ENCODE measurements around the gene CHD5. TPM values are rescaled to one million over a fixed set of nuclear protein-coding genes. Genes with fewer than 3 reads are reported as not detected.

CHD5 gene
- total RNA-seq, 1 experiment from 2014 or later, result 6.1 TPM

- RAD21 ChIA-PET (ENCODE audit: low non-redundant PET in 1 of 2, low total read pairs in 2 of 2, uncharacterized antibody in 2 of 2, unreplicated experiment in 2 of 2), result interaction anchor here in 1 of 2 experiments (0.5 kb wide), 1 partner anchor 28 kb away, joined by 3 read pairs; no protein-coding TSS in a partner anchor
- H3K36me3 ChIP-seq (ENCODE audit: control insufficient read depth in 1 of 2, insufficient read depth in 2 of 2, low read length in 2 of 2), result no peaks in the 10 kb centered on the region
- no peak overlapping the region for H3K27ac ChIP-seq (ENCODE audit: low read depth, low read length)
- intact Hi-C loops (cut with micrococcal nuclease), result no loop called here
- H2AFZ ChIP-seq (ENCODE audit: low read depth, low read length, poor library complexity, severe bottlenecking), result no peak overlapping the region
- POLR2A ChIA-PET, result no interaction called here
- H4K20me1 ChIP-seq (ENCODE audit: insufficient read depth), result no peaks in the 10 kb centered on the region
- H3K4me2 ChIP-seq (ENCODE audit: low read length), result no peak overlapping the region
- no peaks in the 10 kb centered on the region for H3K9me2 ChIP-seq (ENCODE audit: insufficient read depth)
- TF ChIP-seq ZBTB33 (IDR thresholded peaks at IDR 0.05; ENCODE audit: extremely low read depth, insufficient replicate concordance, low read length) (no peak), RAD21 (IDR thresholded peaks at IDR 0.05; ENCODE audit: low read depth) (no peak), ZFX (IDR thresholded peaks at IDR 0.05) (no peak), EZH2 (IDR thresholded peaks at IDR 0.05) (no peak)
- CTCF ChIA-PET, result no interaction called here
- H3K79me2 ChIP-seq (ENCODE audit: insufficient read depth, low read length), result no peaks in the 10 kb centered on the region
- peaks cover 6 to 11% of the 10 kb centered on the region in 2 experiments; a peak in 3 of 4 replicates for H3K4me1 ChIP-seq (ENCODE audit: control insufficient read depth in 1 of 2, insufficient read depth in 2 of 2, low read length in 2 of 2)
- H3K27me3 ChIP-seq (ENCODE audit: insufficient read depth, low read length), result no peaks in the 10 kb centered on the region
- no peak overlapping the region for H3K4me3 ChIP-seq (replicated peaks in 1 of 2; ENCODE audit: low read depth in 1 of 2, low read length in 2 of 2)
- no peak for ATAC-seq
- no TSS peak for BruUV-seq (replicated peaks)
- no peak overlapping the region for H3K9ac ChIP-seq (ENCODE audit: low read length)
- no peaks in the 10 kb centered on the region for H3K9me3 ChIP-seq (ENCODE audit: control insufficient read depth in 1 of 2, insufficient read depth in 1 of 2, low read depth in 1 of 2, low read length in 2 of 2)
- DNase-seq (ENCODE audit: low read depth, low spot score), result no peak
Measured at GRCh38 chr1:6176779-6177178, 3.3 kb downstream of the CHD5 start.

DNA sequence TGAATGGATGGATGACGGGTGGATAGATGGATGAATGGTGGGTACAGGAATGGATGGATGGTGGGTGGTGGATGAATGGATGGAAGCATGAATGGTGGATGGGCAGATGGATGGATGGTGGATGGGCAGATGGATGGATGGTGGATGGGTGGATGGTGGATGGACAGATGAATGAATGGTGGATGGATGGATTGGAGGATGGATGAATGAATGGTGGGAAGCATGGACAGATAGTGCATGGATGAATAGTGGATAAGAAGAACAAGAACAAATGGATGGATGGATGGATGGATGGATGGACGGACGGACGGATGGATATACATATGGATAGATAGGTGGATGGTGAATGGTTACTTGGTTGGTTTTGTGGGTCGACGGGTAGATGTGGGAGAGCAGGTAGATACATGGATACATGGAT is 4.7 kb downstream of the CHD5 start:
- Histone ChIP-seq H3K4me2 (ENCODE audit: low read length) (no peak overlapping the region), H4K20me1 (ENCODE audit: insufficient read depth) (no peaks in the 10 kb centered on the region), H3K36me3 (ENCODE audit: control insufficient read depth in 1 of 2, insufficient read depth in 2 of 2, low read length in 2 of 2) (no peaks in the 10 kb centered on the region), H3K9me3 (ENCODE audit: control insufficient read depth in 1 of 2, insufficient read depth in 1 of 2, low read depth in 1 of 2, low read length in 2 of 2) (no peaks in the 10 kb centered on the region), H3K27ac (ENCODE audit: low read depth, low read length) (no peak overlapping the region), H3K27me3 (ENCODE audit: insufficient read depth, low read length) (no peaks in the 10 kb centered on the region), H2AFZ (ENCODE audit: low read depth, low read length, poor library complexity, severe bottlenecking) (no peak overlapping the region), H3K4me1 (ENCODE audit: control insufficient read depth in 1 of 2, insufficient read depth in 2 of 2, low read length in 2 of 2) (peaks cover 6 to 11% of the 10 kb centered on the region in 2 experiments; a peak in 3 of 4 replicates), H3K9me2 (ENCODE audit: insufficient read depth) (no peaks in the 10 kb centered on the region), H3K4me3 (replicated peaks in 1 of 2; ENCODE audit: low read depth in 1 of 2, low read length in 2 of 2) (no peak overlapping the region), H3K79me2 (ENCODE audit: insufficient read depth, low read length) (no peaks in the 10 kb centered on the region), H3K9ac (ENCODE audit: low read length) (no peak overlapping the region)
- no TSS peak for BruUV-seq (replicated peaks)
- TF ChIP-seq YY1 (IDR thresholded peaks at IDR 0.05; ENCODE audit: extremely low read depth, insufficient replicate concordance, low read depth, low read length), result no peak
- no peak for TF ChIP-seq RAD21 (IDR thresholded peaks at IDR 0.05; ENCODE audit: low read depth)
- TF ChIP-seq, protein P1, sequence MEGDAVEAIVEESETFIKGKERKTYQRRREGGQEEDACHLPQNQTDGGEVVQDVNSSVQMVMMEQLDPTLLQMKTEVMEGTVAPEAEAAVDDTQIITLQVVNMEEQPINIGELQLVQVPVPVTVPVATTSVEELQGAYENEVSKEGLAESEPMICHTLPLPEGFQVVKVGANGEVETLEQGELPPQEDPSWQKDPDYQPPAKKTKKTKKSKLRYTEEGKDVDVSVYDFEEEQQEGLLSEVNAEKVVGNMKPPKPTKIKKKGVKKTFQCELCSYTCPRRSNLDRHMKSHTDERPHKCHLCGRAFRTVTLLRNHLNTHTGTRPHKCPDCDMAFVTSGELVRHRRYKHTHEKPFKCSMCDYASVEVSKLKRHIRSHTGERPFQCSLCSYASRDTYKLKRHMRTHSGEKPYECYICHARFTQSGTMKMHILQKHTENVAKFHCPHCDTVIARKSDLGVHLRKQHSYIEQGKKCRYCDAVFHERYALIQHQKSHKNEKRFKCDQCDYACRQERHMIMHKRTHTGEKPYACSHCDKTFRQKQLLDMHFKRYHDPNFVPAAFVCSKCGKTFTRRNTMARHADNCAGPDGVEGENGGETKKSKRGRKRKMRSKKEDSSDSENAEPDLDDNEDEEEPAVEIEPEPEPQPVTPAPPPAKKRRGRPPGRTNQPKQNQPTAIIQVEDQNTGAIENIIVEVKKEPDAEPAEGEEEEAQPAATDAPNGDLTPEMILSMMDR (IDR thresholded peaks at IDR 0.05 in 2 of 3, conservative IDR thresholded peaks at IDR 0.05 in 1 of 3; ENCODE audit: borderline replicate concordance in 1 of 3, insufficient read depth in 1 of 3, low read depth in 2 of 3, low read length in 2 of 3), result no peak
- no peak for TF ChIP-seq EGR1 (IDR thresholded peaks at IDR 0.05; ENCODE audit: low read depth)
- no peak for TF ChIP-seq FOSL1 (IDR thresholded peaks at IDR 0.05; ENCODE audit: low read depth)
- TF ChIP-seq CEBPB (IDR thresholded peaks at IDR 0.05; ENCODE audit: low read depth), result no peak
- no peak for TF ChIP-seq CBX3 (IDR thresholded peaks at IDR 0.05; ENCODE audit: low read depth)
- TF ChIP-seq EZH2phosphoT487 (IDR thresholded peaks at IDR 0.05; ENCODE audit: borderline replicate concordance), result no peak
- no peak for TF ChIP-seq EZH2 (IDR thresholded peaks at IDR 0.05)
- no peak for TF ChIP-seq ELF1 (IDR thresholded peaks at IDR 0.05; ENCODE audit: borderline replicate concordance, low read depth)
- TF ChIP-seq, protein P2, sequence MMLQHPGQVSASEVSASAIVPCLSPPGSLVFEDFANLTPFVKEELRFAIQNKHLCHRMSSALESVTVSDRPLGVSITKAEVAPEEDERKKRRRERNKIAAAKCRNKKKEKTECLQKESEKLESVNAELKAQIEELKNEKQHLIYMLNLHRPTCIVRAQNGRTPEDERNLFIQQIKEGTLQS (IDR thresholded peaks at IDR 0.05), result no peak
- ATAC-seq (no peak), DNase-seq (ENCODE audit: low read depth, low spot score) (no peak)
- ChIA-PET CTCF (no interaction called here), RAD21 (ENCODE audit: low non-redundant PET in 1 of 2, low total read pairs in 2 of 2, uncharacterized antibody in 2 of 2, unreplicated experiment in 2 of 2) (no interaction called here), POLR2A (no interaction called here)
- intact Hi-C loops (cut with micrococcal nuclease), result no loop called here
